IgD-negative memory B cell (primary cell): ENCODE results near the gene MED8. TPM values are rescaled to one million over a fixed set of nuclear protein-coding genes. Genes with fewer than 3 reads are reported as not detected.
"Not testable (repeated sequence)": the region's sequence is repeated elsewhere in the genome, so short reads cannot be mapped to it uniquely, and the experiment has no call there.

Source experiments
- H3K27ac Mint-ChIP-seq, 3 donors: one replicate each; pipeline ENCODE4 v1.8.0; 2020 to 2022; ENCODE audit warnings: mild to moderate bottlenecking in 3 of 3, mixed read lengths in 3 of 3, moderate library complexity in 1 of 3
- H3K27me3 Mint-ChIP-seq: one replicate; pipeline ENCODE4 v1.8.0; 2021; ENCODE audit warnings: mixed read lengths
- H3K36me3 Mint-ChIP-seq: one replicate; pipeline ENCODE4 v1.8.0; 2020; ENCODE audit warnings: mild to moderate bottlenecking, mixed read lengths
- H3K4me1 Mint-ChIP-seq, 3 donors: one replicate each; pipeline ENCODE4 v1.8.0; 2020 to 2022; ENCODE audit warnings: mixed read lengths in 3 of 3, mild to moderate bottlenecking in 1 of 3
- H3K4me3 Mint-ChIP-seq, 4 donors: one replicate each; pipeline ENCODE4 v1.8.0; 2020 to 2022; ENCODE audit warnings: mild to moderate bottlenecking in 4 of 4, mixed read lengths in 4 of 4, moderate library complexity in 3 of 4
- H3K9me3 Mint-ChIP-seq, 3 donors: one replicate each; pipeline ENCODE4 v1.8.0; 2020 to 2021; ENCODE audit warnings: mixed read lengths in 3 of 3, mild to moderate bottlenecking in 1 of 3
- polyA plus RNA-seq: library from polyadenylated mRNA; unstranded; fragments of 300-500 nt; fragmentation: Illumina TruSeq; gene quantifications from one replicate; pipeline ENCODE4 v1.2.3, GENCODE V29; 2021

Gene MED8
- polyA plus RNA-seq, 1 donor from 2014 or later: 45.4 TPM

DNA sequence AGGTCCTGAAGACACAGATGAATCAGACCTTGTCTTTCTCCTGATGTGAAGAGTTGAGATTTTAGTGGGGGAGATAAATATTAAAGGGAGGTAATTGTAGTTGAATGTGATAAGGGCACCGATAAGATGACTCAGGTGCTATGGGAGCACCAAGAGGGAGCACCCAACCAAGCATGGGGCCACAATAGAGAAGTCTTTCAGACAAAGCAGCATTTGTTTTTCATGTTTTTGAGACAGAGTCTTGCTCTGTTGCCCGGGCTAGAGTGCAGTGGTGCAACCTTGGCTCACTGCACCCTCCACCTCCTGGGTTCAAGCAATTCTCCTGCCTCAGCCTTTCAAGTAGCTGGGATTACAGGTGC is 16.3 kb upstream of the MED8 start:
- Mint-ChIP-seq H3K4me3 (no peak overlapping the region), H3K9me3 (no peaks in the 10 kb centered on the region), H3K36me3 (peaks cover 13% of the 10 kb centered on the region), H3K27ac (peak overlapping the region in 1 of 3 donors; percentile 39), H3K4me1 (peaks cover 2 to 7% (median 4%) of the 10 kb centered on the region in 3 donors), H3K27me3 (no peaks in the 10 kb centered on the region)

DNA sequence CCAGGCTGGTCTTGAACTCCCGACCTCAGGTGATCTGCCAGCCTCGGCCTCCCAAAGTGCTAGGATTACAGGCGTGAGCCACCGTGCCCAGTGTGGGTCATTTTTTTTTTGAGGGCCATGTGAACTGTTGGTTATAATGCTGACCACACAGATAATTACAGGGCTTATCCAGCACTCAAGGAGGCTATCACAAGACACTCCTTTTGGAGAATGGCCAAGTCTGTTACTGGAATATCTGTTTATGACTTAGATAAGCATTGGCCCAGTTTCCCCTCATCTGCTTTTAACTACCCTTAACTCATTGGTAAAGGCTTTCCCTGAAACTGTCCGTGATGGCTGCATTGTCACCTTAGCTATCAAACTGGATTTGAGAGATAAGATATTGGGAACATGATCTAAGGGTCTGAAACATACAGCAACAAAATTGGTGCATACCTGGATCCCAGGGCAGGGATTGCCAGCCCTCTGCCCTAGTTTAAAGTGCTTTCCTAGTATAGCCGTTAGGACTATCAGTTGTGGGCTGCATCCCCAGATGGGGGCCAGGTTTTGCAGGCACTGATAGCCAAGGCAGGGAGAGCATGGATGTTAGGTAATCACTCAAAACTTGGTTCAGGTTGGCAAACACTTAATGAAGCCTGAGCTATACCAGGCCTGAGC is 15.7 kb upstream of the MED8 start:
- H3K36me3 Mint-ChIP-seq: peaks cover 13% of the 10 kb centered on the region
- no peak overlapping the region for H3K27ac Mint-ChIP-seq
- no peaks in the 10 kb centered on the region for H3K27me3 Mint-ChIP-seq
- H3K9me3 Mint-ChIP-seq: no peaks in the 10 kb centered on the region
- peaks cover 2 to 7% (median 4%) of the 10 kb centered on the region in 3 donors for H3K4me1 Mint-ChIP-seq
- H3K4me3 Mint-ChIP-seq: no peak overlapping the region

DNA sequence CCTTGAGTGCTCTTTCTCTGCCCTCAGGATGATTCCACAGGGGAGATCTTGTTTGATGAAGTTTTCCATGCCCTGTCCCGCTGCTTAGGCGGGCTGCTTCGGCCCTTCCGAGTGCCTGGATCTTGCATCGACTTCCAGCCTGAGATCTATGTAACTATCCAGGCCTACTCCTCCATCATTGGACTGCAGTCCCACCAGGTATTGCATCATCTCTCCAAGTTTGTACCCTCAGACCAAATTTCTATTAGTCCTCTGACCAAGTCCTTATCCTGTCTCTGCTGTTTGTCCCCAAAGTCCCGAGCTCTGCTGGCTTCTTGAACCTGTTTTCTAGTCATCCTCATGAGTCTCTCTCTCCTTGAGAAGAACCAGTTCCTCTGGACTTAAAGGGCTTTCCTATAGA is 14.8 kb upstream of the MED8 start:
- no peak overlapping the region for H3K4me3 Mint-ChIP-seq
- H3K4me1 Mint-ChIP-seq: peaks cover 2 to 7% (median 4%) of the 10 kb centered on the region in 3 donors
- H3K27me3 Mint-ChIP-seq: no peaks in the 10 kb centered on the region
- H3K27ac Mint-ChIP-seq: no peak overlapping the region
- H3K36me3 Mint-ChIP-seq: peaks cover 13% of the 10 kb centered on the region
- H3K9me3 Mint-ChIP-seq: no peaks in the 10 kb centered on the region

DNA sequence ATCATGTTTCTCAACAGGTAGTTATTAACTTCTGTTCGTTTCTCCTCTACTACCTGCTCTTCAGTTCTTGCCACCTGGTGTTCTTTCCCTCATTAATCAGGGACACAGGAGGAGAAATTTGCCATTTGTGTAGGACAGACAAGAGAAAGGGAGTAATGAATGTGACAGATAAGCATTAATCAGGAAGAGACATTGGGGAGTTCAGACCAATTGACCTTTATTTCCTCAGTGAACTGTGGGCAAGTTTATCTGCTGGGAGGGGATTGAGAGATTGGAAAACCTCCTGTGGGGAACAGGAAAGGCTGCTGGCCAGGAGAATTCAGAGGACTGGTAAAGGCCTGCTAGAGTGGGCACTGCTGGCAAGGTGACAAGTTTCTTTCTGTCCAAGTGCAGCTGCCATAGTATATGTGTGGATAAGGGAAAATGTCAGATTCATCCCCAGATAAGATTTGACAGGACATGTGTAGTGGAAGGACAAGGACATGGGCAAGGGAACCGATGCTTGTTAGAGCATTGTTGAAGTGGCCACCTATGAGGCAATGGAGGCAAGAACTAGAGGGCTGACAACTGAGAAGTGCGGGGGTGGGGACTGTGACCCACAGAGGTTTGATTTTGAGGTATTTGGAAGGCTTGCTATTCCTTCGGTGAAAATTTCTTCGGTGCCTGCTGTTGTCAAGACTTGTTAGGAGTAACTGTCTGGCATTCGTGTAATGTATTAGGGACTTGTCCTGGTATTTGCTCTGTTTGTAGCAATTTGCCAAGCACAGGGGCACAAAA is 12.7 kb upstream of the MED8 start:
- Mint-ChIP-seq H3K4me1 (peaks cover 4 to 9% (median 5%) of the 10 kb centered on the region in 3 donors), H3K9me3 (no peaks in the 10 kb centered on the region), H3K4me3 (no peak overlapping the region), H3K36me3 (peaks cover 12% of the 10 kb centered on the region), H3K27me3 (no peaks in the 10 kb centered on the region), H3K27ac (no peak overlapping the region)

DNA sequence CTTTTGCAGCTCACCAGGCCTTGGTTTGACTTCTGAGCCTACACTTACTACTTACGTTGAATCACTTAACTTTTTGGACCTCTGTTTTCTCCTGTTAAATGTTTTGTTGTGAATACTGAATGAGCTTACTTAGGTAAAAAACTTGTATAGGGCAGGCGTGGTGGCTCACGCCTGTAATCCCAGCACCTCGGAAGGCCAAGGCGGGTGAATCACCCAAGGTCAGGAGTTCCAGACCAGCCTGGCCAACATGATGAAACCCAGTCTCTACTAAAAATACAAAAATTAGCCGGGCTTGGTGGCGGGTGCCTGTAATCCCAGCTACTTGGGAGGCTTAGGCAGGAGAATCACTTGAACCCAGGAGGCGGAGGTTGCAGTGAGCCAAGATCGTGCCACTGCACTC is 10.8 kb upstream of the MED8 start:
- H3K36me3 Mint-ChIP-seq: peaks cover 13% of the 10 kb centered on the region

DNA sequence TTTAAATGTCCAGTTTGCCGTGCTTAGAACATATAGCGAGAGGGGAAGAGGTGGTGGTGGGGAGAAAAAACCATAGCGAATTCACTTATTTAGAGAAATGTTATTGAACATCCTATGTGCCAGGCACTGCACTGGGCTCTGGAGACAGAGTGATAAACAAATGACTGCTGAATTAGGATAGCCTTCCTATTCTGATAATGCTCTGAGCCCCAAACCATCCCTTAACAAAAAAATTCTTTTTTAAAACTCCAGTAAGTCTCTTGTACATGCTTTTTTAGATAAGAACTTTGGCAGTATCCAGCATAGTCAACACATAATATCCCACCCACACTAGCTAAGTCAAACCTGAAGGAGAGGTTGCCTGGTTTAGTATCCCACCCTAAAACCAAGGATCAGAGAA is 8.6 kb upstream of the MED8 start:
- H3K27me3 Mint-ChIP-seq: no peaks in the 10 kb centered on the region
- H3K9me3 Mint-ChIP-seq: no peaks in the 10 kb centered on the region
- peaks cover 11 to 15% (median 13%) of the 10 kb centered on the region in 3 donors for H3K4me1 Mint-ChIP-seq
- H3K36me3 Mint-ChIP-seq: peaks cover 12% of the 10 kb centered on the region
- no peak overlapping the region for H3K27ac Mint-ChIP-seq
- H3K4me3 Mint-ChIP-seq: no peak overlapping the region

More for the DNA sequence above, 10.8 kb upstream of the MED8 start:
- not testable (repeated sequence) for H3K9me3 Mint-ChIP-seq, H3K27me3 Mint-ChIP-seq, H3K4me3 Mint-ChIP-seq, H3K27ac Mint-ChIP-seq
- peaks cover 4 to 13% (median 10%) of the 10 kb centered on the region in 3 donors for H3K4me1 Mint-ChIP-seq

DNA sequence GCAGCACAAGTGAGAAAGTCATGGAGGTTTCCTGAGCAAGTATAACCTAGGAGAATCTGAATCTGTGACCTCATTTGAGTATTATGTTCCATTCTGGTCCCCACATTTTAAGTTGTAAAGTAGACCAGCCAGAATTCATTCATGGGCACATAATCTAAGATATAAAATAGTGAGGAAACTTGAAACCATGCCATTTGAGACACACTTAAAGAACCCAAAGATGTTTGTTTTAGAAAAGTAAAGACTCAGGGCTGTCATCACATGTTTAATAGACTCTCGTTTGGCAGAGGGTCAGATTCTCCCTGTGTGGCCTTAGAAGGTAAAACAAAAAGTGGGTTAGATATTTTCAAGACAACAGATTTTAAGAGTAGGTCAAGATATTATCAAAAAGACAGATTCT is 6.5 kb upstream of the MED8 start:
- H3K27me3 Mint-ChIP-seq: no peaks in the 10 kb centered on the region
- peaks cover 6% of the 10 kb centered on the region for H3K36me3 Mint-ChIP-seq
- peak overlapping the region in 1 of 3 donors; percentile 43 for H3K27ac Mint-ChIP-seq
- H3K4me1 Mint-ChIP-seq: peaks cover 15 to 19% (median 15%) of the 10 kb centered on the region in 3 donors
- H3K9me3 Mint-ChIP-seq: no peaks in the 10 kb centered on the region
- H3K4me3 Mint-ChIP-seq: no peak overlapping the region

DNA sequence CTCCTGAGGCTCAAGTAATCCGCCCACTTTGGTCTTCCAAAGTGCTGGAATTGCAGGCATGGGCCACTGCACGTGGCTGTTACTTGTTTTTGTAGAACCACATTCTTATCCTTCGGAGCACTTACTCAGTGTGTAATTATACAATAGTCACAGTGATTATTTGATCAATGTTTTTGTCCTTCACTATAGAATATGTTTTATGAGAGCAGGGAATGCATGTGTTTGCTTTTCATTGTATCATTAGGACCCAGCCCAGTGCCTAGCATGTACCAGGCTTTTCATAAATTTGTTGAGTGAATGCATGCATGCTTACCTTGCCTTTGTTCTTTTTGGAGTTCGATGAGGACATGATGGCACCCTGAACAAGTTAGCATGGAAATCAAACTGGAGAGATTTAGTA is 5.9 kb upstream of the MED8 start:
- Mint-ChIP-seq H3K9me3 (no peaks in the 10 kb centered on the region), H3K36me3 (peaks cover 6% of the 10 kb centered on the region), H3K27ac (no peak overlapping the region), H3K4me3 (no peak overlapping the region), H3K4me1 (peaks cover 18 to 20% (median 18%) of the 10 kb centered on the region in 3 donors), H3K27me3 (no peaks in the 10 kb centered on the region)

DNA sequence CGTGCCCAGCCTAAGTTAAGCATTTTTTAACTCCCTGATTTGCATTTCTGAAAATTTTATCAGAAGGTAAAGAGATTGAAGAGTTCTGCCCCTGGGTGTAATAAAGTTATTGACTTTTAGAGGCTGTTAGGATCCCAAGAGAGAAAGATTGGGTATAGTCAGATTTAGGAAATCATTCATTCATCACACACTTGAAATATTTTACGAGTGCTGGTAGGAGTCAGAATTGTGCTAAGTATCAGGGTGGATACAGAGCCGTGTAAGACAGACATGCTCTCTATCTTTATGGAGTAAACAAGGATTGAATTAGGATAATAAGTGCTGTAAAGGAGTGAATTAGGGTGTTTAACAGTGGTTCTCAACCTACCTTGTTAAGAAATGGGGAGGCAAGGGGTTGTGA is 3.1 kb upstream of the MED8 start:
- peak overlapping the region; percentile 36 to 41 (median 37) for H3K27ac Mint-ChIP-seq
- peaks cover 35 to 42% (median 35%) of the 10 kb centered on the region in 3 donors for H3K4me1 Mint-ChIP-seq
- no peaks in the 10 kb centered on the region for H3K9me3 Mint-ChIP-seq
- peak overlapping the region in 2 of 4 donors; percentile 49 to 60 for H3K4me3 Mint-ChIP-seq
- H3K27me3 Mint-ChIP-seq: no peaks in the 10 kb centered on the region
- peaks cover 3% of the 10 kb centered on the region for H3K36me3 Mint-ChIP-seq

DNA sequence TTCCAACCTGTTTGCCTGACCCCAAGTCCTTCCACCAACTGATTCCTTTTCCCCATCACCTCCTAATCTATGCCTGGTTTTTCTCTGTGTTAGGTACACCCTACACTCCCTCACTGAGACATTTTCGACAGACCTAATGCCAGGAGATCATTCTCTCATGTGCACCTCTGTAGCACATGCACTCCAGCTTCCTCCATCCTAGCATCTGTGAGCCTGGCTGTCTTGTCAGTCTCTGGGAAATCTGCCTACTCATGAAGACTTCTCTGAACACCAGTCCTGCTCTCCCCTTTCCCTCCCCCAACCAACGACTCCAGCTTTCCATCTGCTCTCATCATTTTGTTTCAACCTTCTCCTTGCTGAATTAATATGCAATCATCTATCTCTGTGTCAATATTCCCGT is 987 bp downstream of the MED8 start:
- H3K27ac Mint-ChIP-seq: peak overlapping the region in 2 of 3 donors; percentile 63 to 99
- peaks cover 30 to 41% (median 30%) of the 10 kb centered on the region in 3 donors for H3K4me1 Mint-ChIP-seq

DNA sequence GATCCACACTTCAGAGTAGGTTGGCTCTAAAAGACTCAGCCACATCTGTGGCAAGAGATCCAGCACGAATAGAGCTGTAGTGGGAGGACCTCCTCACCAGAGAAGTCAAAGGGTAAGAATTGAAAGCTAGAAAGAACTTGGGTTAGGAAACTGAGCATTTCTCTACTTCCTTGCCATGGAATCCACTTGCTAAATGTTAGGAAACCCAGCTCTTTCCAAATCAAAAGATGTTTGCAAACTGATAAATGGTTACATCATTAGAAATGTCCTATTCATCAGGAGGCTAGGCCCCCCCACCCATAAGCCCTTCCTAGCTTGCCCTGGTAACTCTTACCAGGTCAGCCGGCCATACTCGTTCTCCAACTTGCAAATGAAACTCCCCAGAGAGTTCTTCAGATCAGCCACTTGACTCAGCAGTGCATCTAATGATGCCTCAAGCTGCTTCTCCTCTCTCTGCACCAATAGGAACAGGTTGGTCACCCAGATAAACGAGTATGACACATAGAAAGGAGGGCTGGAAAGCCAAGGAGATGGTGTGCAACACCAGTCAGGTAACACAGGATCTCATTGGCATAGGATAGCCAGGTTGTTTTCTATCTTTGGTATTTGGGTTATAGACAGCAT is 1.5 kb downstream of the MED8 start:
- H3K9me3 Mint-ChIP-seq: no peaks in the 10 kb centered on the region
- H3K27me3 Mint-ChIP-seq: no peaks in the 10 kb centered on the region
- H3K4me3 Mint-ChIP-seq: peak overlapping the region; percentile 97 to 100 (median 100)
- peak overlapping the region; percentile 57 to 99 (median 63) for H3K27ac Mint-ChIP-seq
- peaks cover 27 to 36% (median 28%) of the 10 kb centered on the region in 3 donors for H3K4me1 Mint-ChIP-seq
- H3K36me3 Mint-ChIP-seq: no peaks in the 10 kb centered on the region

More for the DNA sequence above, 987 bp downstream of the MED8 start:
- H3K4me3 Mint-ChIP-seq: peak overlapping the region; percentile 97 to 100 (median 100)
- no peaks in the 10 kb centered on the region for H3K9me3 Mint-ChIP-seq
- no peaks in the 10 kb centered on the region for H3K36me3 Mint-ChIP-seq
- no peaks in the 10 kb centered on the region for H3K27me3 Mint-ChIP-seq

DNA sequence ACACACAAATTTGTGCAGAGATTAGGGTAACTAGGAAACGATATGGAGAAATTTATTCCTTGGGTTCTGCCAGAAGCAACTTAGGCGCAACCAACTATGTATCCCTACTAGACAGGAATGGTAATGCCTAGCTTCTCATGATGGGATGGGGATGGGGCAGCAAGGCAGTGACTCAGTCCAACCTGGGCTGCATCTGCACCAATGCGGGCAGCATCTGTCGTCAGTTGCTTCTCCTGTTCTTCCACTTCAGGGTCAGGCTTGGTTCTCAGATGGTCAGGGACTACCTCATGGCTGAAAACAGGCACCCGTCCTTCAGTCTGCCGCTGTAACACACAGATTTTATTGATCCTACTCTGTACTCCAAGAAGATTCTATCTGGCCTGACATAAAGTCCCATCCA is 2.9 kb downstream of the MED8 start:
- Mint-ChIP-seq H3K4me3 (peak overlapping the region in 1 of 4 donors; percentile 97), H3K4me1 (peaks cover 21 to 30% (median 25%) of the 10 kb centered on the region in 3 donors), H3K27ac (peak overlapping the region in 2 of 3 donors; percentile 13 to 69), H3K9me3 (no peaks in the 10 kb centered on the region), H3K36me3 (peaks cover 2% of the 10 kb centered on the region), H3K27me3 (no peaks in the 10 kb centered on the region)

DNA sequence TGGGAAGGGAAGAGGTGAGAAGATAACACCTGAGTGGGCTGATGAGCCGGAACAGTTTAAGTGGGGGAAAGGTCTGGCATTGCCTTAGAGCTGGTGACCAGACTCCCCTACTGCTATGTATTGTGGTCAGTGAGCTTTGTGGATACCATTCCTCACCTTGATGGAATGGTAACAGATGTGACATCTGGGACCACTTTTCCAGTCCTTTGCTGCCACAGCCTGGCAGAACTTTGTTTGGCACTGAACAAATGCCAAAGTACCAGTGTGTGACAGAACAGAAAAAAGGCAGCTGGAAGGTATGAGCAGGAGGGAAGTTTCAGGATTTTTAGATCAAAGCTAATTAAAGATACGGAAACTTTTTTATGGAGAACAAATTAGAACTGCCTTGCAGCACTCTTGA is 6.2 kb downstream of the MED8 start:
- H3K27me3 Mint-ChIP-seq: no peaks in the 10 kb centered on the region
- peaks cover under 1 to 10% (median 4%) of the 10 kb centered on the region in 3 donors for H3K4me1 Mint-ChIP-seq
- H3K9me3 Mint-ChIP-seq: no peaks in the 10 kb centered on the region
- H3K27ac Mint-ChIP-seq: peak overlapping the region in 1 of 3 donors; percentile 59
- H3K36me3 Mint-ChIP-seq: peaks cover 2% of the 10 kb centered on the region
- H3K4me3 Mint-ChIP-seq: peak overlapping the region in 1 of 4 donors; percentile 53

DNA sequence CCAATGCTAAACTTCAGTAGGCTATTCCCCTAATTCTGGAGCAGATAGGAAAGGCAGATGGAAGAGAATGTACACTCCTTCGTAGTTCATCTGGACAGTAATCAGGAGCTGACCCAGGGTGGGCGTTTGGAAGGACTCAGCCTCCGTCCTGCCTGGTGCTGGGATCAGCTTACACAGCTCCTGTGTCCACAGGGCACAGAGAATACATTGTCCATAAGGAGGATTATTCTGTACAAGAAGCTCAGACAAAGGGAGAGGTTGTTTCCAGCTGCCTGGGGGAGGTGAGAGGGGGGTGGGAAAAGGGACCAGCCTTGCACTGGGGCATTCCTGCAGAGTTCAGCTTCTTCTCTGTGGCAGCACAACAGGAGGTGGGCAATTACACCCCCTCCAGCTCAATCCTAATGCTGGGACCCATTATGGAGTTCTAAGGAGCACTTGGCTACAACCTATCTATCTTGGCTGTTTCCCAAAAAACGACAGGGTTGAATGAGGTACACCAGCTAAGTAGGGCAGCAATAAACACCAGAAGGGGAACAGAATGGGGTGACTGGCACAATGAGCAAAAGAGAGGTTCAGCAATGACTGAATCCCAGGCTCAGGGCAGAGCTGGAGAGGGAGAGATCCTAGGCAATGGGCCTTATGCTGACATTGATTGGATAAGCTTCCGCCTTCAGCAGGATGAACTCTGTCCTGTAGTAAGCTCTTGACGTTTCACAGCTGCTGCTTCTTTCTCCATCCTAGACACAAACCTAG is 7.4 kb downstream of the MED8 start:
- peaks cover 2% of the 10 kb centered on the region for H3K36me3 Mint-ChIP-seq
- peak overlapping the region in 1 of 3 donors; percentile 40 for H3K27ac Mint-ChIP-seq
- H3K4me3 Mint-ChIP-seq: no peak overlapping the region
- H3K27me3 Mint-ChIP-seq: no peaks in the 10 kb centered on the region
- no peaks in the 10 kb centered on the region for H3K9me3 Mint-ChIP-seq
- H3K4me1 Mint-ChIP-seq: peaks cover 0 to 3% (median 2%) of the 10 kb centered on the region in 3 donors
